Sigmoid colon (tissue), 7 donors: ENCODE data around the gene PLCB2. TPM values are rescaled to one million over a fixed set of nuclear protein-coding genes. Genes with fewer than 3 reads are reported as not detected.

ENCODE experiments used
- DNase-seq: peaks from one replicate; pipeline ENCODE4 v3.0.0-alpha.2; 2019
- H3K27ac ChIP-seq, 4 donors: fragments of 200-600 bp; sonication (generic); one replicate each; pipeline ENCODE4 v1.5.1; 2016 to 2019; ENCODE audit warnings: mild to moderate bottlenecking in 1 of 4
- H3K27me3 ChIP-seq, 3 donors: fragments of 200-600 bp; sonication (generic); one replicate each; pipeline ENCODE4 v1.5.1; 2019; ENCODE audit warnings: mild to moderate bottlenecking in 1 of 3
- H3K36me3 ChIP-seq, 4 donors: fragments of 200-600 bp; sonication (generic); one replicate each; pipeline ENCODE4 v1.5.1; 2016 to 2019
- H3K4me1 ChIP-seq, 4 donors: fragments of 200-600 bp; sonication (generic); one replicate each; pipeline ENCODE4 v1.5.1; 2017 to 2019
- H3K4me3 ChIP-seq, 4 donors: fragments of 200-600 bp; sonication (generic); one replicate each; pipeline ENCODE4 v1.5.1; 2017 to 2019; ENCODE audit warnings: mild to moderate bottlenecking in 2 of 4, moderate library complexity in 1 of 4
- H3K9me3 ChIP-seq, 4 donors: fragments of 200-600 bp in 3 of 4; sonication (generic) in 3 of 4; one replicate each; pipeline versions ENCODE4 v1.5.1 to v1.6.1; 2013 to 2019
- CTCF ChIP-seq, 4 experiments: fragments of 450-650 bp in 3 of 4; fragments of 200-600 bp in 1 of 4; IDR thresholded peaks; one replicate each; pipeline ENCODE4 v1.5.1; 2016 to 2019; ENCODE audit warnings: antibody characterized with exemption in 4 of 4, mild to moderate bottlenecking in 3 of 4, moderate library complexity in 2 of 4
- EP300 ChIP-seq, 4 donors: sonication (generic); formaldehyde crosslinking; IDR thresholded peaks; one replicate each; pipeline ENCODE4 v1.6.1; 2017; ENCODE audit warnings: antibody characterized with exemption in 4 of 4
- POLR2A ChIP-seq, 2 donors: fragments of 450-650 bp; IDR thresholded peaks; one replicate each; pipeline ENCODE4 v1.6.1; 2016; ENCODE audit warnings: antibody characterized with exemption in 2 of 2, mild to moderate bottlenecking in 2 of 2, moderate library complexity in 2 of 2
- POLR2AphosphoS5 ChIP-seq, 4 donors: sonication (generic); formaldehyde crosslinking; IDR thresholded peaks; one replicate each; pipeline ENCODE4 v1.6.1; 2017; ENCODE audit warnings: antibody characterized with exemption in 4 of 4
- WGBS, 2 donors: extraction: QIAGEN DNeasy Blood & Tissue Kit; methylation state at CpG; one replicate each; pipeline ENCODE4 v1.1.7; 2013; 5-methylcytosine and 5-hydroxymethylcytosine counted together
- intact Hi-C: fragments of 100-400 bp; cut with DNase I; formaldehyde crosslinking; loops from one replicate; pipeline ENCODE4 v1.15.1; 2023
- polyA plus RNA-seq, 3 donors: library from polyadenylated mRNA; stranded (reverse); fragments of 200-250 nt; gene quantifications; one replicate each; pipeline ENCODE4 v1.2.3, GENCODE V29; 2013
- total RNA-seq, 4 donors: library from RNA; depleted of rRNA; stranded (reverse); fragments of >200 nt; gene quantifications; one replicate each; pipeline ENCODE4 v1.1.0, GENCODE V29; 2016
- donor health status: healthy with polysubstance abuse.
- donor health status: Bipolar disorder and iron deficiency.
- donor health status: healthy.

The PLCB2 gene
- total and polyA plus RNA-seq, 7 donors, result 2.4 to 27.5 (median 7.2) TPM

- TF ChIP-seq CTCF (IDR thresholded peaks at IDR 0.05) (no peak), POLR2AphosphoS5 (IDR thresholded peaks at IDR 0.05) (no peak), EP300 (IDR thresholded peaks at IDR 0.05) (no peak), POLR2A (IDR thresholded peaks at IDR 0.05) (no peak)
- no peaks in the 10 kb centered on the region for H3K4me1 ChIP-seq
- H3K4me3 ChIP-seq, result no peak overlapping the region
- H3K27ac ChIP-seq, result no peak overlapping the region
- intact Hi-C loops, result no loop called here
- 19 to 36% methylated on average over 10 of the region's 10 CpGs for WGBS, 2 donors
- peak; percentile 74 for DNase-seq
- no peaks in the 10 kb centered on the region for H3K27me3 ChIP-seq
- no peaks in the 10 kb centered on the region for H3K36me3 ChIP-seq
- no peaks in the 10 kb centered on the region for H3K9me3 ChIP-seq
Measured at GRCh38 chr15:40313531-40314398, 6.0 kb upstream of the PLCB2 start.

- TF ChIP-seq POLR2AphosphoS5 (IDR thresholded peaks at IDR 0.05) (no peak), CTCF (IDR thresholded peaks at IDR 0.05) (no peak), EP300 (IDR thresholded peaks at IDR 0.05) (no peak), POLR2A (IDR thresholded peaks at IDR 0.05) (no peak)
- Histone ChIP-seq H3K27ac (no peak overlapping the region), H3K36me3 (no peaks in the 10 kb centered on the region), H3K4me3 (no peak overlapping the region), H3K27me3 (no peaks in the 10 kb centered on the region), H3K9me3 (no peaks in the 10 kb centered on the region), H3K4me1 (peaks cover 0 to 6% (median 2%) of the 10 kb centered on the region in 4 donors)
- intact Hi-C loops, result no loop called here
- DNase-seq, result no peak
- WGBS, 2 donors, result 93 to 94% methylated on average over 10 of the region's 10 CpGs
Measured at GRCh38 chr15:40312370-40313158, 4.8 kb upstream of the PLCB2 start.

- no peaks in the 10 kb centered on the region for H3K9me3 ChIP-seq
- intact Hi-C loops, result loop anchor here (1.0 kb wide), 1 partner anchor 32 kb away; no protein-coding TSS in a partner anchor
- no peaks in the 10 kb centered on the region for H3K36me3 ChIP-seq
- no peak overlapping the region for H3K27ac ChIP-seq
- WGBS, 2 donors, result 43 to 73% methylated on average over 3 of the region's 3 CpGs
- no peak overlapping the region for H3K4me3 ChIP-seq
- peaks cover 0 to 12% (median 4%) of the 10 kb centered on the region in 4 donors for H3K4me1 ChIP-seq
- peak; percentile 57 for DNase-seq
- no peaks in the 10 kb centered on the region for H3K27me3 ChIP-seq
- TF ChIP-seq EP300 (IDR thresholded peaks at IDR 0.05) (no peak), CTCF (IDR thresholded peaks at IDR 0.05) (no peak)
Measured at GRCh38 chr15:40310993-40311392, 3.3 kb upstream of the PLCB2 start.

GRCh38 chr15:40310001-40310959 is 2.5 kb upstream of the PLCB2 start:
- 13 to 24% methylated on average over 4 of the region's 4 CpGs for WGBS, 2 donors
- peak; percentile 68 to 75 (median 72) for TF ChIP-seq CTCF (IDR thresholded peaks at IDR 0.05)
- TF ChIP-seq POLR2A (IDR thresholded peaks at IDR 0.05), result no peak
- no peak for TF ChIP-seq POLR2AphosphoS5 (IDR thresholded peaks at IDR 0.05)
- TF ChIP-seq EP300 (IDR thresholded peaks at IDR 0.05), result no peak
- Histone ChIP-seq H3K4me3 (no peak overlapping the region), H3K27me3 (no peaks in the 10 kb centered on the region), H3K9me3 (no peaks in the 10 kb centered on the region), H3K4me1 (peaks cover 0 to 12% (median 4%) of the 10 kb centered on the region in 4 donors), H3K36me3 (no peaks in the 10 kb centered on the region), H3K27ac (no peak overlapping the region)
- intact Hi-C loops, result loop anchor here (1.0 kb wide), 1 partner anchor 31 kb away; no protein-coding TSS in a partner anchor
- peak; percentile 72 for DNase-seq
